GM19193 (cell line): Measurements from ENCODE around the gene CEACAM1.

Source experiments
- POLR2A ChIP-seq: IDR thresholded peaks from 4 replicates; pipeline ENCODE4 v1.6.1; 2011; ENCODE audit not compliant: insufficient read depth, insufficient read length; ENCODE audit errors: extremely low read depth

Gene CEACAM1

DNA sequence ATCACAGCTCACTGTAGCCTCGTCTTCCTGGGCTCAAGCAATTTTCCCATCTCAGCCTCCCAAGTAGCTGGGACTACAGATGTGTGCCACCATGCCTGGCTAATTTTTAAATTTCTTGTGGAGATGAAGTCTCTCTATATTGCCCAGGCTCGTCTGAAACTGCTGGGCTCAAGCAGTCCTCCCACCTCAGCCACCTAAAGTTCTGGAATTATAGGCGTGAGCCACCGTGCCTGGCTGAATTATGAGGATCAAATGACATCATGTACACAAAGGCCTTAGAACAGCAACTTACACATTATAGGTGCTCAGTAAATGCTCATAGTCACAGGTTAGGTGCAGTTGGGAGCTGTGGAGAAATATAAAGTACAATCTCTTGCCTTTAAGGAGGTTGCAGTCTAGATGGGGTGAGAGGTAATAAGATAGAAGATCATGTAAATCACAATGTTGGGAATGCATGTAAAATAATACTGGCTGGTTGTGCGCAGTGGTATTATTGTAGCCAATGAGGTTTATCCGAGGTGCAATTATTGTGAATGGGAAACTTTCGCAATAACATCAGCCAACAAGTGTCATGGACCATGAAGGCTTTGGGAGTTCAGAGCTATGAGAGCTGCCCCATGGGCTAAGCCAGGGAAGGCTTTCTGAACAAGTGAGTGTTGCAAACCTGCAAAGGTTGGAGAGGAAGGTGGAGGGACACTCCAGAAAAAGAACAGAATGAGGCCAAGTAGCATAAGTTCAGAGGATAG, 55.7 kb downstream of the CEACAM1 start:
- no peak for TF ChIP-seq POLR2A

DNA sequence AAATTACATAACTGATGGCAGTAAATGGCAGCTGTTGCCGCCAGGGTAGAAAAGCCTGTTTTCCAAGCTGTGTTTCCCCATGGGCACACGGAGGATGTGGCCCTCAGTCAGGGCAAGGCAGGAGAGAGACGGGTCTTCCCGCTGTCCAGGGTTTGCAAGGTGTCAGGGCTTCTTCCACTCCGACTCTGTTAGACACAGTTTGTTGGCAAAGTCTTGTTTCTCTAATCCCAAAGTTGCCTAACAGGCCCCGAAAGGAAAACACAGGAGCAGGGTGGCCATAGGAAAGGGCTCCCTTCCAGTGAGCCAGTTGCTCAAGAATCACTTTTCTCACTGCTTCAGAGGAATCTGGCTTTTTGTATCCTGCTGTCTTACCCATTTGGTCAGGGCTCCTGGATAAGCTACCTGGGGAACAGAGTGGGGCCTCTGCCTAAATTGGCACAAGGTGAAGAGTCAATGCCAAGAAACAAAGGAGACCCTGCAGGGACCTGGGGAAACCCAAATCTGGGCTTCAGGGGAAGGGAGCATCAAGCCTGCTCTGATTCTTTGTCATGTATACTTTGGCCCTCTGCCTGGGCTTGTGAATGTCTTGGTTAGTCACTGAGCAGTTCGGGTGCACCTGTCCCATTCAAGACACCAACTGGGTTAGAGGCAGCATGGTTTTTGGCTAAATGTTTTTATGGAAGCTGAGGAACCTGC, 56.6 kb downstream of the CEACAM1 start:
- TF ChIP-seq POLR2A = no peak

DNA sequence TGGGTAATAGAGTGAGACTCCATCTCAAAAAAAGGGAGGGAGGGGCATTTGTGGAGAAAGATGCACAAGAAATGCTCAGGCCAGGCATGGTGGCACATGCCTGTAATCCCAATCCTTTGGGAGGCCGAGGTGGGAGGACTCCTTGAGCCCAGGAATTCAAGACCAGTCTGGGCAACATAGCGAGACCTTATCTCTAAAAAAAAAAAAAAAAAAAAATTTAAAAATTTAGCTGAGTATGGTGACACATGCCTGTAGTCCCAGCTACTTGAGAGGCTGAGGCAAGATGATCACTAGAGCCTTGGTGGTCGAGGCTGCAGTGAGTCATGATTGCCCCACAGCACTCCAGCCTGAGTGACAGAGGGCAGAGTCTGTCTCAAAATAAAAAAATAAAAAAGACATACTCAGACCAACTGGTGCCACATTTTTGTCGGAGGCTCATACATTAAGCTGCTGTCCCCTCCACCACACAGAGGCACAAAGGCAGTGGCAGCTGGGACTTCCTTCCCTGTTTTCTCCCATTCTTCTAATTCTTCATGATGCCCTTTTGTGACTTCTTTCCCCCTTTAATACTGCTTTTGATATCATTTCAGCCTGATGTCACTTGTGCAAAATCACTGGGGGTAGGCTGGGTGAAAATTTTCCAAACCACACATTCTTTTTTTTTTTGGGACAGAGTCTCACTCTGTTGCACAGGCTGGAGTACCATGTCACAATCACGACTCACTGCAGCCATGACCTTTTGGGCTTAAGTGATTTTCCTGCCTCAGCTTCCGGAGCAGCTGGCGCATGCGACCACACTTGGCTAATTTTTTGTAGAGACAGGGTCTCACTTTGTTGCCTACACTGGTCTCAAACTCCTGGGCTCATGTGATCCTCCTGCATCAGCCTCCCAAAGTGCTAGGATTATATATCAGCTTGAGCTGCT, 58.7 kb downstream of the CEACAM1 start:
- no peak for TF ChIP-seq POLR2A

DNA sequence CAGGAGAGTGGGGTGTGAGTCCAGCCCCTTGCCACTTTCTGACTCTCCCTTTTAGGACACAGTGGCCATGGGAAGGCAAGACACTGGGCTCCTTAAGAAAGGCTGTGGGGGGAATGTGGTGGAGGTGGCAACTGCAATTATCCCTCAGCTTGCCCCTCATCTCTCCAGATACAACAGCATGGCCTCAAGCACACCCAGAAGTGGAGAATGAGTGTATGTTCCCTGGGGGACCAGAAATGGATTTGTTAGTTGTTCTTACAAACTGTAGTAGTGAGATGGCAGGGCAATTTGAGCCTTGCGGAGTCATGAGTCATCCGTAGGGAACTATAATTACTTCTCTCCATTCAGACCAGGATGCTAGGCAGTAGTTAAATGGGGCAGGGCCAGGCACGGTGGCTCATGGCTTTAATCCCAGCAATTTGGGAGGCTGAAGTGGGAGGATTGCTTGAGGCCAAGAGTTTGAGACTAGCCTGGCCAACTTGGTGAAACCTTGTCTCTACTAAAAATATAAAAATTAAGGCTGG, 59.9 kb downstream of the CEACAM1 start:
- no peak for TF ChIP-seq POLR2A

DNA sequence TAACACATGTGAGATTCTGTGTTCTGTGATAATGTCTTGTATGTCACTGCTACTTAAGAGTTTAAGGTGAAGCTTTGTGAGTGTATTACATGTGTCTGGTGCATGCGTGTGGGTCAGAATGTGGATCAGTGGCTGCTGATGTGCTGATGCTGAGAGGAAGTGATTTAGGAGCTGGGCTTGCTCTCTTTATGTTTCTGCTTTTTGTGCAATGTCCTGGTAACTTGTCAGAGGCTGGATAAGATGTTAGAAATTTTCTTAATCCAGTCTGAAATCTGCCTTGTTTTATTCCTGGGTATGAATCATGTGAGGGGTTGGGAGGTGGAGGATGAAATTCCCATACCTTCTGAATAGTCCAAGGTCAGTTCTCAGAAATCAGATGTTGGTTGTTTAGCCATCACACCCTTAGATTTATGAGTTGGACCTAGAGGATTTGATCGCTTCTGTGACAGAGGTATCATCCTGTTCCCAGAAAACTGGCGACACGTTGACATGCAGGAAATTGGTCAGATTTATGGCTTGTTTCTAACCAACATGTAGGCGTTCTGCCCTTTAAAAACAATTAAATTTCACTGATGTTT, 61.0 kb downstream of the CEACAM1 start:
- no peak for TF ChIP-seq POLR2A

DNA sequence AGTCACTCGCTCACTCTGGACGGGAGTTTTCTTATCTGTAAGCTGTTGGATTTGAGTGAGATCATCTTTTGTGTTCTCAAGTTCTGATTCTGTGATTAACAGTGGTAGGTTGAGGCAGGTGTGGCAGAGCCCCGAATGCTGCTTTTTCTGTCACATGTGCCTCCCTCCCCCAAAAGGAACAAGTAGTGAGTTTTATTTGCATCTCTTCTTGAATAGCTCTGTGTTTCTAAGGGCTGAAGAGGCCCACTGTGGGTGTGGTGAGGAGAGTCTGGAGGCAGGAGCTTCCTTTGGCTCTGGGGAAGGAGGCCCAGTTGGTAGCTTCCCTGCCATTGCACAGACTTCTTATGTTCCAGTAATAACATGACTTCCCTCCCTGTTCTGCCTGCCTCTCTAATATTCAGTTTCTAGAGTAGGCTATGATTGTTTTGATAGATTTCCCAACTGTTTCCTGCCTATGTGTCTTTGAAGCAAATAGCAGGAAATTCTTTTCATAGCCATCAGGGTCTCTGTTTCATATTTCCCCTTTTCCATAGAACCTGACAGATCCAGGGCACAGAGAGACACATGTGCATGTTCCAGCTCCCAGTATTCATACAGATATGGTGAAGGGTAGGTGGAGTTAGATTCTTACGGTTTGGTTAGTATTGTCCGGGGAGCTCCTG, 61.6 kb downstream of the CEACAM1 start:
- TF ChIP-seq POLR2A = no peak

DNA sequence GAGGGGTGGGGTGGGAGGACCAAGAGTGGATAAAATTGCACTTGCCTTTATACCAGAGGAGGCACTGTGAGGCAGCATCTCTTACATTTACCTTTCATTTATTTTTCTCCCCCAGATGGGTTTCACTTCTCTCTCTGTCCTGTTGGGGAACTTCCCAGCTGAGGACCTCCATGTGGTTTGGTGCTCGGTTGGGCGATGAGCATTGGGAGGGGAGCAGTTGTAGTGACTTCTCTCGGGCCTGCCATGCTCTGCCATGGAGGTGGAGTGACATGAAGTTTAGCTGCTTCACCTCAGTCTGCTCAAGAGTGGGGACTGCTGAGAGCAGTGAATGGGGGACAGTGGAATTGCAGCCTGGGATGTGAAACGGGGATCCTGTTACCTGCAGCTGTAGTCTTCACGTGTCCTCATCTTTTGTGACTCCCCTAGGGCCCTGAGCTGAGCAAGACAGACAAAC, 62.4 kb downstream of the CEACAM1 start:
- peak; percentile 54 for TF ChIP-seq POLR2A

DNA sequence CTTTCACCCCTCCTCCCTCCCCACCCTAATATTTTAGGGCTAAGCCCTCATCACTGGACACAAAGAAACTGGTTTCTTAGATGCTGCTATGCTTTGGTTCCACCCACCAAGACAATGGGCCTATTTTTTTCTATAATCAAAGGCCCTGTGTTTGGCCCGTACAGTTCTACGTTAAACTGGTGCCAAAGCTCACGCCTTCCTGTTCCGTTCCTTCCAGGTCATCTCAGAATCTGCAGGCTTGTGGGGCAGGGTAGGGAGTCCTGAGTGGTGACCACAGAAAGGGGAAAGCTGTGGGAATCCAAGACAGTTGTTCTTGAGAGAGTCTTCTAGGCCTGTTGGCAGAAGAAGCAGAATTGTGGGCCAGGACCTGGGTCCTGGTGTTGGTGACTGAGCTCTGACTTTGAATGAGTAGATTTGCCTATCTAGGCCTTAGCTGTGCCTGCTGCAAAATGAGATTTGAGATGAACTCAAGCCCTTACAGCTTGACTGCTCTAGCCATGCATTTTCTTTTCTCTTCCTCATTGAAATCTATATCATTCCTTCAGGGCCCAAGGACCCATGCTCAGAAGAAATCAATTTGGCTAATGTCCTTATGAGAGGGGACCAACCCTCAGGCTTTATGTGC, 66.5 kb downstream of the CEACAM1 start:
- TF ChIP-seq POLR2A = no peak

DNA sequence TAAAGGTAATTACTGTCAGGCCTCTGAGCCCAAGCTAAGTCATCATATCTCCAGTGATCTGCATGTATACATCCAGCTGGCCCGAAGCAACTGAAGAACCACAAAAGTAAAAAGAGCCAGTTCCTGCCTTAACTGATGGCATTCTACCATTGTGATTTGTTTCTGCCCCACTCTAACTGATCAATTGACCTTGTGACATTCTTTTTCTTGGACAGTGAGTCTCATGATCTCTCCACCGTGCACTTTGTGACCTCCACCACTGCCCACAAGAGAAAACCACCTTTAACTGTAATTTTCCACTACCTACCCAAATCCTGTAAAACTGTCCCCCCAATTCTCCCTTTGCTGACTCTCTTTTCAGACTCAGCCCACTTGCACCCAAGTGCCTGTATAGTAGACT, 68.4 kb downstream of the CEACAM1 start:
- TF ChIP-seq POLR2A = no peak
